Stimulated activated CD8-positive, alpha-beta memory T cell treated with anti-CD3 and anti-CD28 coated beads, Interleukin-4, amount 100 ng/mL, for 1 hour (primary cell): ENCODE results near the gene NDRG3.
"Not testable (repeated sequence)": the region's sequence is repeated elsewhere in the genome, so short reads cannot be mapped to it uniquely, and the experiment has no call there.

Experiments
- DNase-seq, 2 donors: peaks; one replicate each; pipeline ENCODE4 v3.0.0-alpha.2; 2020; ENCODE audit warnings: low read depth in 2 of 2, low spot score in 1 of 2

Gene NDRG3

GRCh38 chr20:36613974-36614373, 131.9 kb downstream of the NDRG3 start:
- no peak for DNase-seq

- no peak for DNase-seq
These were observed 134.3 kb downstream of the NDRG3 start for GRCh38 chr20:36611625-36612024.

GRCh38 chr20:36608388-36608728, 137.5 kb downstream of the NDRG3 start:
- not testable (repeated sequence) for DNase-seq

- DNase-seq = no peak
These were observed 138.1 kb downstream of the NDRG3 start for GRCh38 chr20:36607586-36608387.

DNA sequence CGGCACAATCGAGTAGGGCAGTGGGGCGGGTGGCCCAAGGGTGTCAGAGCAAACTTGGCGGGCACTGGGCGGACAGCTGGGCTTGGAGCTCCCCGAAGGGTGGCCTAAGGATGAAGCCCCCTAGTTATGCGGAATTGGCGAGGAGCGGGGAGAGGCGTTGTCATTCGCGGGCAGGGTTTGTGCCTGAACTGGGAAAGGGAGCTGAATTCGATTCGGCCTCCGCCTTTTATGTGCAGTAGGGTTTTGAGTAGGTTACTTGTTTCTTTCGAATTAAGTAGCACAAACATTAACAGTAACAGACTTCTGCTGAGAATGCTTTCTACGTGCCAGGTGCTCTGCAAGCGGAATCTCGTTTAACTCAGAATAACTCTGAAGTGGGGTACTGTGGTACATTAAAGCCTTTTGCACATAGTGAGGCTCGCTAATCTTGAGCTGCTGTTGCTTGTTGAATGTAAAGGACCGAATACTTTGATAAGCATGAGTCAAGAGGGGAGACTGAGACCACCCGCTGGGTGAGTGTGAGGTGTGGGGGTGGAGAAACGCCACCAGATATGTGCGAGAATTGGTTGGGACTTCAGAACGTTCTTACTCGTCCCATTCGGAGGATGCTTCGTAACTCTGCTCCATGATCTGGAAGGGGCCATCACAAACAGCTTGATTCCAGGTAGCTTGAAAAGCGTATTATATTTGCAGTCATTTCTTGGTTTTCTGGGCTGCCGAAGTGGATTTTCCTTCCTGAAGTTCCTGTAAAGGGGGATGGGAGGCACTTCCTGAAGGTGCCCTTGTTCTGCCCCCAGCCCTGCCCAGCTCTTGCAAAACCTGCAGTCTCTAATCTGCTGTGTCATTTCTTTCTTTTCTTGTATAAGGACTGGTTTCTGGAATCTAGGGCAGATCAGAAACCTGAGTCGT, 139.5 kb downstream of the NDRG3 start:
- DNase-seq = no peak

DNA sequence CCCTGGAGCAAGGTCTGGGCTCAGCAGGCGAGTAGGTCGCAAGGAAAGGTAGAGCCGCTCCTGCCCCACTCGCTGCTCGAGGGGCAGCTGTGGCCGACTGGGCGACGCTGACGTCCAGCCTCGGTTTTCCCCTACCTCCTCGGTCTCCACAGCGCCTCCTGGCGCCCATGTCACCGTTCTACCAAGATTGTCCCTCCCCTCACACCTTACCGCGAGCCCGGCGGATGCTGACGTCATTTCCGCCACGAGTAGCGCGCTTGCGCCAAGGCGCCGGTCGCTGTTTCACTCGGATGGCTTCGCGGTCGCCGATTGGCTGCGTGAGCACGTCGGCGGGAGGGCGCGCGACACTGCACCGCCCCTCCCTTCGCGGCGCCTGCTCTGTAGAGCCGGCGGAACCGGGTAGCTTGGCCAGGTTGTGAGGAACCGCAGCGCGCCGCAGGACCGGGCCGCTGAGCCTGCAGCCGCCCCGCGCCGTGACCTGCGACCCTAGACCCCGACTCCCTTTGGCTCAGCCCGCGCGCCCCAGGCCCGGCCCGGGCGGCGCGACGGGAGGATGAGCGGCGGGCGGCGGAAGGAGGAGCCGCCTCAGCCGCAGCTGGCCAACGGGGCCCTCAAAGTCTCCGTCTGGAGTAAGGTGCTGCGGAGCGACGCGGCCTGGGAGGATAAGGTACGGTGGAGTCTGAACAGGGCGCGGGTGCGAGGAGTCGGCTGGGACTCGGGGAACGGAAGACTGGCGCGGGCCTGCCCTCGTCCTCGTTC, 140.3 kb downstream of the NDRG3 start, which contains the start of gene RAB5IF:
TSS of gene RAB5IF (plus strand) at position 381 of the 759 bp plus-strand sequence. CDS start at position 554, 173 bp downstream.
- peak; percentile 97 to 99 for DNase-seq

DNA sequence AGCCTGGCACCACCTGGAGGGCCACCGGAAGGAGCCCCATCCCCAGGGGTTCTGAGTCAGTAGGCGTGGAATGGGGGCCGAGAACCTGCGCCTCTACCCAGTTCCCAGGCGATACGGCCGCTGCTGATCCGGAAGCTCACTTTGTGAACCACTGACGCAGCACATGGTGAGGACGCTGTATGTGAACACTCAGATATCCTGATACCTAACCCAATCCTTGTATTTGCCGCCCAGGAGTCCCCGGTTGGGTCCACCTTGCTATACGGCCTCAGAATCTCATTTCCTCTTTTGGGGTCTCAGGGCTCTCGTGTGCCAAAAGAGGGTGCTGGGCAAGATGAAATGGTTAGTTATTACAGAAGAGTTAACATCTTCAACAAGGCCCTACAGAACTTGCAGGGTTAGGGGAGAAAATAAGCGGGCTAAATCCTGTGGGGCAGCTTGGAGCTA, 140.9 kb downstream of the NDRG3 start:
- DNase-seq = no peak
